ENCODE data around the gene OGFOD3. TPM values are rescaled to one million over a fixed set of nuclear protein-coding genes. Genes with fewer than 3 reads are reported as not detected.

OGFOD3 gene
- total and polyA plus RNA-seq, 9 donors, result 17.2 to 25.9 (median 23.2) TPM

- no peak for DNase-seq
- Histone ChIP-seq H3K4me1 (ENCODE audit: control insufficient read depth, insufficient read depth, low read length) (peaks cover 40% of the 10 kb centered on the region), H3K36me3 (ENCODE audit: control insufficient read depth, insufficient read depth, low read length) (peaks cover 29% of the 10 kb centered on the region), H3K9me3 (replicated peaks; ENCODE audit: control insufficient read depth, low read depth, low read length) (no peaks in the 10 kb centered on the region), H3K27ac (ENCODE audit: low read length) (no peak overlapping the region), H3K4me3 (ENCODE audit: low read length) (no peak overlapping the region), H3K27me3 (ENCODE audit: control insufficient read depth, insufficient read depth, low read length) (peaks cover 14% of the 10 kb centered on the region)
- WGBS (ENCODE audit: insufficient coverage), result 67% methylated on average over 7 of the region's 10 CpGs
Measured at GRCh38 chr17:82389379-82389778, 29.0 kb downstream of the OGFOD3 start.

- peaks cover 25% of the 10 kb centered on the region for H3K36me3 ChIP-seq (ENCODE audit: control insufficient read depth, insufficient read depth, low read length)
- 85% methylated on average over 14 of the region's 21 CpGs for WGBS (ENCODE audit: insufficient coverage)
- no peak overlapping the region for H3K27ac ChIP-seq (ENCODE audit: low read length)
- H3K27me3 ChIP-seq (ENCODE audit: control insufficient read depth, insufficient read depth, low read length), result peaks cover 14% of the 10 kb centered on the region
- no peaks in the 10 kb centered on the region for H3K9me3 ChIP-seq (replicated peaks; ENCODE audit: control insufficient read depth, low read depth, low read length)
- H3K4me1 ChIP-seq (ENCODE audit: control insufficient read depth, insufficient read depth, low read length), result peaks cover 45% of the 10 kb centered on the region
- no peak overlapping the region for H3K4me3 ChIP-seq (ENCODE audit: low read length)
- no peak for DNase-seq
Measured at GRCh38 chr17:82388922-82389283, 29.5 kb downstream of the OGFOD3 start.

GRCh38 chr17:82388223-82388921 is 30.0 kb downstream of the OGFOD3 start:
- Histone ChIP-seq H3K4me3 (ENCODE audit: low read length) (no peak overlapping the region), H3K27ac (ENCODE audit: low read length) (no peak overlapping the region), H3K9me3 (replicated peaks; ENCODE audit: control insufficient read depth, low read depth, low read length) (no peaks in the 10 kb centered on the region), H3K4me1 (ENCODE audit: control insufficient read depth, insufficient read depth, low read length) (peaks cover 50% of the 10 kb centered on the region), H3K36me3 (ENCODE audit: control insufficient read depth, insufficient read depth, low read length) (peaks cover 21% of the 10 kb centered on the region), H3K27me3 (ENCODE audit: control insufficient read depth, insufficient read depth, low read length) (peaks cover 14% of the 10 kb centered on the region)
- 76% methylated on average over 17 of the region's 34 CpGs for WGBS (ENCODE audit: insufficient coverage)
- peak; percentile 39 for DNase-seq

GRCh38 chr17:82387705-82388106 is 30.7 kb downstream of the OGFOD3 start:
- peaks cover 14% of the 10 kb centered on the region for H3K27me3 ChIP-seq (ENCODE audit: control insufficient read depth, insufficient read depth, low read length)
- WGBS (ENCODE audit: insufficient coverage), result 59% methylated on average over 3 of the region's 3 CpGs
- peaks cover 51% of the 10 kb centered on the region for H3K4me1 ChIP-seq (ENCODE audit: control insufficient read depth, insufficient read depth, low read length)

GRCh38 chr17:82386881-82387704 is 31.3 kb downstream of the OGFOD3 start:
- Histone ChIP-seq H3K27ac (ENCODE audit: low read length) (peak overlapping the region; percentile 42), H3K4me3 (ENCODE audit: low read length) (no peak overlapping the region), H3K4me1 (ENCODE audit: control insufficient read depth, insufficient read depth, low read length) (peaks cover 51% of the 10 kb centered on the region), H3K27me3 (ENCODE audit: control insufficient read depth, insufficient read depth, low read length) (peaks cover 14% of the 10 kb centered on the region), H3K36me3 (ENCODE audit: control insufficient read depth, insufficient read depth, low read length) (peaks cover 10% of the 10 kb centered on the region), H3K9me3 (replicated peaks; ENCODE audit: control insufficient read depth, low read depth, low read length) (no peaks in the 10 kb centered on the region)
- WGBS (ENCODE audit: insufficient coverage), result 40% methylated on average over 28 of the region's 38 CpGs
- DNase-seq, result no peak

More at GRCh38 chr17:82387705-82388106, 30.7 kb downstream of the OGFOD3 start:
- no peak for DNase-seq
- Histone ChIP-seq H3K27ac (ENCODE audit: low read length) (no peak overlapping the region), H3K36me3 (ENCODE audit: control insufficient read depth, insufficient read depth, low read length) (peaks cover 15% of the 10 kb centered on the region), H3K4me3 (ENCODE audit: low read length) (no peak overlapping the region), H3K9me3 (replicated peaks; ENCODE audit: control insufficient read depth, low read depth, low read length) (no peaks in the 10 kb centered on the region)

- DNase-seq, result peak; percentile 72
- Histone ChIP-seq H3K4me3 (ENCODE audit: low read length) (no peak overlapping the region), H3K36me3 (ENCODE audit: control insufficient read depth, insufficient read depth, low read length) (peaks cover 3% of the 10 kb centered on the region), H3K27me3 (ENCODE audit: control insufficient read depth, insufficient read depth, low read length) (peaks cover 14% of the 10 kb centered on the region), H3K4me1 (ENCODE audit: control insufficient read depth, insufficient read depth, low read length) (peaks cover 56% of the 10 kb centered on the region), H3K27ac (ENCODE audit: low read length) (peak overlapping the region; percentile 42), H3K9me3 (replicated peaks; ENCODE audit: control insufficient read depth, low read depth, low read length) (no peaks in the 10 kb centered on the region)
- 31% methylated on average over 8 of the region's 17 CpGs for WGBS (ENCODE audit: insufficient coverage)
Measured at GRCh38 chr17:82386255-82386831, 32.0 kb downstream of the OGFOD3 start.

GRCh38 chr17:82385559-82386254 is 32.7 kb downstream of the OGFOD3 start:
- H3K9me3 ChIP-seq (replicated peaks; ENCODE audit: control insufficient read depth, low read depth, low read length), result no peaks in the 10 kb centered on the region
- H3K27me3 ChIP-seq (ENCODE audit: control insufficient read depth, insufficient read depth, low read length), result peaks cover 16% of the 10 kb centered on the region
- WGBS (ENCODE audit: insufficient coverage), result 7% methylated on average over 14 of the region's 26 CpGs
- H3K4me3 ChIP-seq (ENCODE audit: low read length), result no peak overlapping the region
- peaks cover 3% of the 10 kb centered on the region for H3K36me3 ChIP-seq (ENCODE audit: control insufficient read depth, insufficient read depth, low read length)
- peaks cover 62% of the 10 kb centered on the region for H3K4me1 ChIP-seq (ENCODE audit: control insufficient read depth, insufficient read depth, low read length)
- H3K27ac ChIP-seq (ENCODE audit: low read length), result peak overlapping the region; percentile 76
- DNase-seq, result peak; percentile 82

GRCh38 chr17:82384730-82385481 is 33.5 kb downstream of the OGFOD3 start:
- Histone ChIP-seq H3K27me3 (ENCODE audit: control insufficient read depth, insufficient read depth, low read length) (peaks cover 20% of the 10 kb centered on the region), H3K4me3 (ENCODE audit: low read length) (no peak overlapping the region), H3K9me3 (replicated peaks; ENCODE audit: control insufficient read depth, low read depth, low read length) (no peaks in the 10 kb centered on the region), H3K27ac (ENCODE audit: low read length) (peak overlapping the region; percentile 72), H3K4me1 (ENCODE audit: control insufficient read depth, insufficient read depth, low read length) (peaks cover 65% of the 10 kb centered on the region), H3K36me3 (ENCODE audit: control insufficient read depth, insufficient read depth, low read length) (no peaks in the 10 kb centered on the region)
- DNase-seq, result peak; percentile 74
- WGBS (ENCODE audit: insufficient coverage), result 28% methylated on average over 17 of the region's 26 CpGs

GRCh38 chr17:82384051-82384729 is 34.2 kb downstream of the OGFOD3 start:
- WGBS (ENCODE audit: insufficient coverage), result 49% methylated on average over 17 of the region's 22 CpGs
- H3K9me3 ChIP-seq (replicated peaks; ENCODE audit: control insufficient read depth, low read depth, low read length), result no peaks in the 10 kb centered on the region
- H3K27ac ChIP-seq (ENCODE audit: low read length), result peak overlapping the region; percentile 72
- H3K4me1 ChIP-seq (ENCODE audit: control insufficient read depth, insufficient read depth, low read length), result peaks cover 71% of the 10 kb centered on the region
- no peaks in the 10 kb centered on the region for H3K36me3 ChIP-seq (ENCODE audit: control insufficient read depth, insufficient read depth, low read length)
- DNase-seq, result no peak
- no peak overlapping the region for H3K4me3 ChIP-seq (ENCODE audit: low read length)
- peaks cover 21% of the 10 kb centered on the region for H3K27me3 ChIP-seq (ENCODE audit: control insufficient read depth, insufficient read depth, low read length)
